Endodermal cell (in vitro differentiated cells): Measurements from ENCODE around the gene POLE2. TPM values are rescaled to one million over a fixed set of nuclear protein-coding genes. Genes with fewer than 3 reads are reported as not detected.

Source experiments
- DNase-seq: peaks from one replicate; pipeline ENCODE4 v3.0.0-alpha.2; 2017
- H3K27ac ChIP-seq: 2 replicates; pipeline ENCODE4 v1.5.1; 2013; ENCODE audit warnings: mild to moderate bottlenecking, low read depth, low read length, moderate library complexity
- H3K27me3 ChIP-seq: 2 replicates; pipeline ENCODE4 v1.6.1; 2013; ENCODE audit warnings: mild to moderate bottlenecking, low read length, moderate library complexity; ENCODE audit not compliant: insufficient read depth, control insufficient read depth, poor library complexity, severe bottlenecking
- H3K36me3 ChIP-seq: 2 replicates; pipeline ENCODE4 v1.7.0; 2013; ENCODE audit warnings: mild to moderate bottlenecking, low read length, moderate library complexity; ENCODE audit not compliant: control insufficient read depth, insufficient read depth
- H3K4me1 ChIP-seq: one replicate; pipeline ENCODE4 v1.7.0; 2013; ENCODE audit warnings: low read length; ENCODE audit not compliant: control insufficient read depth, insufficient read depth
- H3K4me3 ChIP-seq: 2 replicates; pipeline ENCODE4 v1.5.1; 2013; ENCODE audit warnings: mild to moderate bottlenecking, low read length, moderate library complexity
- H3K9ac ChIP-seq: 2 replicates; pipeline ENCODE4 v1.6.1; 2013; ENCODE audit warnings: mild to moderate bottlenecking, low read length, moderate library complexity; ENCODE audit not compliant: poor library complexity, severe bottlenecking; ENCODE audit errors: extremely low read depth
- H3K9me3 ChIP-seq: 2 replicates; pipeline ENCODE4 v1.6.1; 2013; ENCODE audit warnings: mild to moderate bottlenecking, low read length, moderate library complexity; ENCODE audit not compliant: control insufficient read depth
- H3K27ac Mint-ChIP-seq: 2 replicates; pipeline ENCODE4 v1.8.0; 2020; ENCODE audit warnings: mixed read lengths
- H3K27me3 Mint-ChIP-seq: 2 replicates; pipeline ENCODE4 v1.8.0; 2021; ENCODE audit warnings: mild to moderate bottlenecking, mixed read lengths; ENCODE audit not compliant: insufficient read depth
- H3K36me3 Mint-ChIP-seq: 2 replicates; pipeline ENCODE4 v1.8.0; 2020; ENCODE audit warnings: low read depth, mixed read lengths
- H3K4me1 Mint-ChIP-seq: 2 replicates; pipeline ENCODE4 v1.8.0; 2020; ENCODE audit warnings: mixed read lengths
- H3K4me3 Mint-ChIP-seq: 2 replicates; pipeline ENCODE4 v1.8.0; 2020; ENCODE audit warnings: mild to moderate bottlenecking, moderate library complexity, mixed read lengths
- H3K9me3 Mint-ChIP-seq: 2 replicates; pipeline ENCODE4 v1.8.0; 2020; ENCODE audit warnings: mild to moderate bottlenecking, mixed read lengths
- CTCF ChIP-seq: fragments of 200-600 bp; sonication (generic); conservative IDR thresholded peaks from 2 replicates; pipeline ENCODE4 v1.5.0; 2021; ENCODE audit warnings: antibody characterized with exemption, mild to moderate bottlenecking
- WGBS, 2 experiments: methylation state at CpG; one replicate each; pipeline versions ENCODE4 v1.1.5 to v1.1.7; 2013; ENCODE audit warnings: missing lambda C conversion rate in 2 of 2, mixed read lengths in 1 of 2; ENCODE audit not compliant: insufficient coverage in 1 of 2, insufficient read length in 1 of 2; 5-methylcytosine and 5-hydroxymethylcytosine counted together
- total RNA-seq, 2 donors: library from RNA; stranded (reverse); fragmentation: NEBNext Ultra II Directional in 1 of 2; extraction: Animal tissue kit (Norgen Biotek cat#: 25700) in 1 of 2; gene quantifications; 2 replicates in 1 of 2; 3 replicates in 1 of 2; pipeline ENCODE4 v1.2.1, GENCODE V29; 2021

Gene POLE2
- total RNA-seq, 2 donors from 2014 or later = 25.5 to 33.6 TPM

DNA sequence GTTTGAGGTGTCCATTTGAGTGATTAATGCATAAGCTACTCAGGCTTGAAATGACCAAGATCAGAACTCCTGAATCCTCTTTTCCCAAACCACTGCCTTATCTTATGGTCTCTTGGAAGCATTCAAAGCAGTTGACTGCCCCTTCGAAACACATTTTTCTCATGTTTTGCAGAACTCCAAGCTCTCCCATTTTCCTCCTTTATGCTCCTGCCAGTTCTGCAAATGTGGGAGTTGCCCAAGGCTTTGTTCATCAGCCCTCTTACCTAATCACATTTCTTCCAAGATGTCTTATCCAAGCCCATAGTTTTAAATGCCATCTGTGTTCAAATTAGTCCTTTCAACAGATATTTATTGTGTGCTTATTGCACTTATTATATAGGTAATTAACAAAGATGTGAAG is 51.1 kb downstream of the POLE2 start:
- no peak overlapping the region for H3K4me3 Mint-ChIP-seq
- H3K36me3 ChIP-seq = peaks cover 23% of the 10 kb centered on the region
- no peak for TF ChIP-seq CTCF
- no peaks in the 10 kb centered on the region for H3K27me3 ChIP-seq
- H3K36me3 Mint-ChIP-seq = peaks cover 38% of the 10 kb centered on the region
- WGBS, 2 experiments = 84 to 100% methylated on average over 1 of the region's 1 CpG
- no peak overlapping the region for H3K9ac ChIP-seq
- H3K27me3 Mint-ChIP-seq = no peaks in the 10 kb centered on the region
- H3K4me1 ChIP-seq = peaks cover 11% of the 10 kb centered on the region
- peaks cover 21% of the 10 kb centered on the region for H3K4me1 Mint-ChIP-seq
- H3K9me3 ChIP-seq = no peaks in the 10 kb centered on the region
- no peaks in the 10 kb centered on the region for H3K9me3 Mint-ChIP-seq
- no peak overlapping the region for H3K4me3 ChIP-seq
- DNase-seq = no peak
- H3K27ac ChIP-seq = no peak overlapping the region
- H3K27ac Mint-ChIP-seq = no peak overlapping the region

DNA sequence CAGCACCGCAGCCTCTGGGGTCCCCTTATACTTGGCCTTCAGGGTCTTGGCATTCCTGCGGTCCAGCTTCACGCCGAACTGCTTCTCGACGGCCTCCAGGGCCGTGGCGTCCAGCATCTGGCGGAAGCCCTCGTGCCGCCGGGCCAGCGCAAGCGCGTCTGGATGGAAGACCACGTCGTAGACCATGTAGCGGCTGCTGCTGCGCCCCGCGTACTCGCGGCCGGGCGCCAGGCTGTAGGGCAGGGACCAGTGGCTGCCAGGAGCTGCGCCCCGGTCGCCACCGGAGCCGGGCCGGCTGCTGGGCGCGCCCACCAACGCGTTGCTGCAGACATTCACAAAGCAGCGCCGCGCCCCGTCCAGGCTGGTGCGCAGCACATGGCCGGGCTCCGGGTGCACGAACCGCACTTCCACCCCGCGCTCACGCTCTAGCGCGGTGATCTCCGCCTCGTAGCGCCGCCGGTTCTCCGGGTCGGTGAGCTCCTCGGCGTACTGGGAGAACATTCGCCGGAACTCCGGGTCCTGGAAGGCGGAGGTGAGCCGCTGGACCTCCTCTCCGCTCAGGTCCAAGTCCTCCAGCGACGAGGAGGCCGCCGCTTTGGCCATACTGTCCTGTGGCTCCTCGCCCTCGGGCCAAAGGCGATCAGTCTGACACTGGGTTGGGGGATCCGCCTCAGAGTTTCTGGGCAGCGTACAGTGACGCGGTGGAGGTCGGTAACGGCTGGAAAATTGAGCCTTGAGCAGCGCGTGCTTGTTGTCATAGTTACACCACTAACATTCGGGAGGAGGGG is 53.3 kb downstream of the POLE2 start, which contains the start of gene DNAAF2:
DNAAF2 (minus strand) TSS at position 698 of the 788 bp plus-strand sequence; CDS start at position 603, 95 bp downstream.
- H3K27me3 Mint-ChIP-seq = no peaks in the 10 kb centered on the region
- H3K4me3 ChIP-seq = peak within 1 kb of the TSS; percentile 94
- peak within 1 kb of the TSS; percentile 98 for H3K27ac Mint-ChIP-seq
- no peaks in the 10 kb centered on the region for H3K4me1 ChIP-seq
- H3K27me3 ChIP-seq = no peaks in the 10 kb centered on the region
- peak within 1 kb of the TSS; percentile 91 for H3K9ac ChIP-seq
- H3K36me3 Mint-ChIP-seq = peaks cover 37% of the 10 kb centered on the region
- peak within 1 kb of the TSS; percentile 87 for H3K4me3 Mint-ChIP-seq
- peaks cover 23% of the 10 kb centered on the region for H3K36me3 ChIP-seq
- no peaks in the 10 kb centered on the region for H3K9me3 Mint-ChIP-seq
- 0 to 2% methylated on average over 12 to 80 of the region's 80 CpGs for WGBS, 2 experiments
- no peaks in the 10 kb centered on the region for H3K9me3 ChIP-seq
- DNase-seq = peak; percentile 82
- no peak for TF ChIP-seq CTCF
- peaks cover 7% of the 10 kb centered on the region for H3K4me1 Mint-ChIP-seq
- H3K27ac ChIP-seq = peak within 1 kb of the TSS; percentile 98

DNA sequence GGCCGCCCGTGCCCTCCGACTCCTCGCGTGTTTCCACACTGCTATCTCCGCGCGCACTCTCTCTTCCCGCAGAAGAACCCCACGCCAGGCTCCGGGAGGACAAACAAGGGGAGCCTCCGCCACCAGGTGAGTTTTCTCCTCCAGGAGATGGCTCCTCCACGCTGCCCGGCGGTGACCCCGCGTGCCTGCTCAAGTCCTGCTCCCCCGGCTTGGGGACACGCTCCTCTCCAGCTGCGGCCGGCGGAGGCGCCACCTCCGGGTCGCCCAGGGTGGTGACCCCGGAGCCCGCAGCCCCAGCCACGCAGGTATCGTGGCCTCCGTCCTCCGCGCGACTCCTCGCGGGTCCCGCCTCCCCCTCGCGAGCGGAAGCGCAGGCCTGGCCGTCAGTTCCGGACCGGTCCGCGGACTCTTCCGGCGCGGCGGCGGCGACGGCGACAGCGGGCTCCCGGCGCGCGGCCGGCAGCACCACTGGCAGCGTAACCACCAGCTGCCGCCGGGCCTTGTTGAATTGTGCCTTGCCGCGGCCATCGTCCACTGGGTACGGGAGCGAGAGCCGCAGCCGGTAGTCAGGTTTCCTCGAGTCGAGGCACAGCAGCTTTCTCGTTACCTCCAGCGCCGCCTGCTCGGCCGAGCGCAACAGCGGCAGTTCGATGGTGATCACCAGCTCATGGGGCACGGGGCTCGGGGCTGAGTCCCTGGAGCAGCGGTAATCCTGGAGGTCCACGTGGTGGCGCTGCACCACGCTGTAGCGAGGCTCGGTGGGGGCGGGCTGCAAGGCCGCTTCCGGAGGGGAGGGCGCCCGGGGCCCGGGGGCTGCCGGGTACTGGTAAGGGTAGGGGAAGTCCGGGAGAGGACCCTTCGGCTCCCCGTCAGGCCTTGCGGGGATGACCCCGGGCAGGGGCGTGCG is 54.1 kb downstream of the POLE2 start:
- Histone ChIP-seq H3K4me1 (no peaks in the 10 kb centered on the region), H3K9me3 (no peaks in the 10 kb centered on the region), H3K36me3 (peaks cover 17% of the 10 kb centered on the region), H3K9ac (peak overlapping the region; percentile 91), H3K4me3 (peak overlapping the region; percentile 94), H3K27ac (peak overlapping the region; percentile 98), H3K27me3 (no peaks in the 10 kb centered on the region)
- DNase-seq = peak; percentile 98
- Mint-ChIP-seq H3K27ac (peak overlapping the region; percentile 97), H3K27me3 (no peaks in the 10 kb centered on the region), H3K4me3 (peak overlapping the region; percentile 87), H3K36me3 (peaks cover 35% of the 10 kb centered on the region), H3K4me1 (peaks cover 7% of the 10 kb centered on the region), H3K9me3 (no peaks in the 10 kb centered on the region)
- 0% methylated on average over 26 to 101 of the region's 101 CpGs for WGBS, 2 experiments
- TF ChIP-seq CTCF = peak; percentile 84
